ENCODE measurements around the gene CCDC85C. TPM values are rescaled to one million over a fixed set of nuclear protein-coding genes. Genes with fewer than 3 reads are reported as not detected.

The CCDC85C gene
- total and polyA plus RNA-seq, 2 experiments from 2014 or later, result 4.5 to 24.9 TPM

DNA sequence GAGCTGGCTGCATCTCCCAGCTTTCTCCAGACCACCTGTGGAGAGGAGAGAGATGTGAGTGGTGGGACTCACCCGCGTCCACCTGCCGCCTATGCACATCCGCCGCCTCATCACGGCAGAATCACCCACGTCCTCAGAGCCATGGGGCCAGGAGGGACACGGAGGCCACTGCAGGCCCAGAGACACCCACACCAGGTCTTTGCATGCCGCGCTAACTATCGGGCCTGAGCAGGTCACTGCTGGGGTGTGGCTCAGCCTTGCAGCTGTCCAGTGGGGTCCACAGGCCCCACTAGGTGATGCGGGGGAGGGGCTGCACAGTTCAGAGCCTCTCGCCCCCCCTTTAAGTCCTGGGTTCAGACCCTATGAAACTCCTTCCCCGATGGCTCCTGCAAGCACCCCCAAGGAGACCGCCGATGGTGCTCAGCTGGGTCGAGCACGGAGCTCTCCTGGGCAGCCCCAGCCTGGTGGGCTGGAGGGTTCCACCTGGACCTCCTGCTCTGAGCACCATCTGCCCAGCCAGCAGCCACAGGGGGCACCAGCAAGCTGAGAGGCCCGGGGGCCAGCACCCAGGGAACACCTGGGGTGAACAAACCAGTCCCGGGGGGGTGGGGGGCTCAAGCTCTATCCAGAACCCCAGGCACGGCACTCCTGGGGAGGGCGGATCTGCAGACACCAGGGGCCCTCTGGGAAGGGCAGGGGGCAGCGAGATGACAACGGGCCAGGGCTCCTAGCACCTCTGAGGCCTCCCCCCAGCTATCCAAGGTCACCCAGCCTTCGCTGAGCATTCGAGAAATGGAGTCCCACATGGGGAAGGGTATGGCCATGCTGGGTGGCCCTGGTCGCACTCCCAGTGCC is 88.5 kb downstream of the CCDC85C start (continued):
- TF ChIP-seq, protein P1, sequence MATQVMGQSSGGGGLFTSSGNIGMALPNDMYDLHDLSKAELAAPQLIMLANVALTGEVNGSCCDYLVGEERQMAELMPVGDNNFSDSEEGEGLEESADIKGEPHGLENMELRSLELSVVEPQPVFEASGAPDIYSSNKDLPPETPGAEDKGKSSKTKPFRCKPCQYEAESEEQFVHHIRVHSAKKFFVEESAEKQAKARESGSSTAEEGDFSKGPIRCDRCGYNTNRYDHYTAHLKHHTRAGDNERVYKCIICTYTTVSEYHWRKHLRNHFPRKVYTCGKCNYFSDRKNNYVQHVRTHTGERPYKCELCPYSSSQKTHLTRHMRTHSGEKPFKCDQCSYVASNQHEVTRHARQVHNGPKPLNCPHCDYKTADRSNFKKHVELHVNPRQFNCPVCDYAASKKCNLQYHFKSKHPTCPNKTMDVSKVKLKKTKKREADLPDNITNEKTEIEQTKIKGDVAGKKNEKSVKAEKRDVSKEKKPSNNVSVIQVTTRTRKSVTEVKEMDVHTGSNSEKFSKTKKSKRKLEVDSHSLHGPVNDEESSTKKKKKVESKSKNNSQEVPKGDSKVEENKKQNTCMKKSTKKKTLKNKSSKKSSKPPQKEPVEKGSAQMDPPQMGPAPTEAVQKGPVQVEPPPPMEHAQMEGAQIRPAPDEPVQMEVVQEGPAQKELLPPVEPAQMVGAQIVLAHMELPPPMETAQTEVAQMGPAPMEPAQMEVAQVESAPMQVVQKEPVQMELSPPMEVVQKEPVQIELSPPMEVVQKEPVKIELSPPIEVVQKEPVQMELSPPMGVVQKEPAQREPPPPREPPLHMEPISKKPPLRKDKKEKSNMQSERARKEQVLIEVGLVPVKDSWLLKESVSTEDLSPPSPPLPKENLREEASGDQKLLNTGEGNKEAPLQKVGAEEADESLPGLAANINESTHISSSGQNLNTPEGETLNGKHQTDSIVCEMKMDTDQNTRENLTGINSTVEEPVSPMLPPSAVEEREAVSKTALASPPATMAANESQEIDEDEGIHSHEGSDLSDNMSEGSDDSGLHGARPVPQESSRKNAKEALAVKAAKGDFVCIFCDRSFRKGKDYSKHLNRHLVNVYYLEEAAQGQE (IDR thresholded peaks at IDR 0.05; ENCODE audit: unreplicated experiment), result no peak
- TF ChIP-seq JUNB (IDR thresholded peaks at IDR 0.05; ENCODE audit: unreplicated experiment) (no peak), NANOG (IDR thresholded peaks at IDR 0.05; ENCODE audit: borderline replicate concordance) (no peak), EZH2 (IDR thresholded peaks at IDR 0.05; ENCODE audit: low read depth, unreplicated experiment) (no peak)
- TF ChIP-seq, protein P2, sequence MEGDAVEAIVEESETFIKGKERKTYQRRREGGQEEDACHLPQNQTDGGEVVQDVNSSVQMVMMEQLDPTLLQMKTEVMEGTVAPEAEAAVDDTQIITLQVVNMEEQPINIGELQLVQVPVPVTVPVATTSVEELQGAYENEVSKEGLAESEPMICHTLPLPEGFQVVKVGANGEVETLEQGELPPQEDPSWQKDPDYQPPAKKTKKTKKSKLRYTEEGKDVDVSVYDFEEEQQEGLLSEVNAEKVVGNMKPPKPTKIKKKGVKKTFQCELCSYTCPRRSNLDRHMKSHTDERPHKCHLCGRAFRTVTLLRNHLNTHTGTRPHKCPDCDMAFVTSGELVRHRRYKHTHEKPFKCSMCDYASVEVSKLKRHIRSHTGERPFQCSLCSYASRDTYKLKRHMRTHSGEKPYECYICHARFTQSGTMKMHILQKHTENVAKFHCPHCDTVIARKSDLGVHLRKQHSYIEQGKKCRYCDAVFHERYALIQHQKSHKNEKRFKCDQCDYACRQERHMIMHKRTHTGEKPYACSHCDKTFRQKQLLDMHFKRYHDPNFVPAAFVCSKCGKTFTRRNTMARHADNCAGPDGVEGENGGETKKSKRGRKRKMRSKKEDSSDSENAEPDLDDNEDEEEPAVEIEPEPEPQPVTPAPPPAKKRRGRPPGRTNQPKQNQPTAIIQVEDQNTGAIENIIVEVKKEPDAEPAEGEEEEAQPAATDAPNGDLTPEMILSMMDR (conservative IDR thresholded peaks at IDR 0.05; ENCODE audit: low read depth in 2 of 2), result no peak

DNA sequence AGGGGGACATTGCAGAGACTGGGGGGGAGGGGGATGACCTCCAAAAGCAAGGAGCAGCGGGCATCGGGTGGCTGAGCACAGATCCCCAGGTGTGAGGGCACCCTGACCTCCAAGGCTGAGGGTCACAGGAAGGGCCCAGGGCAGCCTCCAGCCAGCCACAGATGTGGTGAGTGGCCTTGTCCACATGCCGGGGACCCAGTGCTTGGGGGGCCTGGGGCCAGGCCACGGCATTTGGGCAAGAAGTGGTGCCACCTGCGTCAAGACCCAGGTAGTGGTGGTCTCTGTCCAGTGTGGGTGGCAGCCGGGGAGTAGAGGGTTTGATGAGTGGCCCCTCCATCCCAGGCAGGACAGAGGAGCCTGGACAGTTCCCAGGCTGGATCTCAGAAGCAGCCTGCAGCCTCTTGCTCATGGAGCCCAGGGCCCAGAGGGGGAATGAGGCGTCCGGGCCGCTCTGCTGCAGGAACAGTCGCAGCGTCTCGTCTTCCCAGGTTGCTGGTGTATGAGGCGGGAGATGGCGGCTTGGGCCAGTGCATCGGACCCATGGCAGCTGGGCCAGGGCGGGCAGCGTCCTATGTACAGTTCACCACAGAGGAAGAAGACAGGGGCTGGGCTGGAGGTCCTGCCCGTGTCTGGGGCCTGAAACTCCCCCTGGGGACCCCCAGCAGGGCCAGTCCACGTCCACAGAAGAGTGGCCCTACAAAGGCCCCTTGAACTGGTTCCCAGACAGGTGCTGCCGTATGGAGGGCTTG is 89.3 kb downstream of the CCDC85C start:
- Histone ChIP-seq H2AFZ (no peak overlapping the region), H3K36me3 (ENCODE audit: insufficient read depth) (no peaks in the 10 kb centered on the region), H3K79me2 (replicated peaks; ENCODE audit: insufficient read depth) (no peaks in the 10 kb centered on the region), H3K27ac (ENCODE audit: low read depth) (no peak overlapping the region), H3K4me3 (no peak overlapping the region), H4K20me1 (replicated peaks; ENCODE audit: insufficient read depth) (no peaks in the 10 kb centered on the region; the same call in none of the 2 replicates), H3K27me3 (ENCODE audit: insufficient read depth) (no peaks in the 10 kb centered on the region), H3K4me1 (ENCODE audit: insufficient read depth) (peaks cover 6% of the 10 kb centered on the region), H3F3A (replicated peaks; ENCODE audit: low read depth) (no peaks in the 10 kb centered on the region), H3K9me2 (ENCODE audit: insufficient read depth) (no peaks in the 10 kb centered on the region), H3K4me2 (no peak overlapping the region)
- Mint-ChIP-seq H3K27me3 (ENCODE audit: insufficient read depth, low read depth, poor library complexity) (peaks cover 8% of the 10 kb centered on the region), H3K27ac (no peak overlapping the region), H3K9me3 (no peaks in the 10 kb centered on the region), H3K4me1 (peaks cover 10% of the 10 kb centered on the region; the same call in 2 of the 3 replicates), H3K4me3 (no peak overlapping the region), H3K36me3 (ENCODE audit: low read depth) (peaks cover 9% of the 10 kb centered on the region; the same call in 2 of the 3 replicates)
- ATAC-seq, result no peak
- no peak for DNase-seq (ENCODE audit: low spot score)
- TF ChIP-seq, protein P3, sequence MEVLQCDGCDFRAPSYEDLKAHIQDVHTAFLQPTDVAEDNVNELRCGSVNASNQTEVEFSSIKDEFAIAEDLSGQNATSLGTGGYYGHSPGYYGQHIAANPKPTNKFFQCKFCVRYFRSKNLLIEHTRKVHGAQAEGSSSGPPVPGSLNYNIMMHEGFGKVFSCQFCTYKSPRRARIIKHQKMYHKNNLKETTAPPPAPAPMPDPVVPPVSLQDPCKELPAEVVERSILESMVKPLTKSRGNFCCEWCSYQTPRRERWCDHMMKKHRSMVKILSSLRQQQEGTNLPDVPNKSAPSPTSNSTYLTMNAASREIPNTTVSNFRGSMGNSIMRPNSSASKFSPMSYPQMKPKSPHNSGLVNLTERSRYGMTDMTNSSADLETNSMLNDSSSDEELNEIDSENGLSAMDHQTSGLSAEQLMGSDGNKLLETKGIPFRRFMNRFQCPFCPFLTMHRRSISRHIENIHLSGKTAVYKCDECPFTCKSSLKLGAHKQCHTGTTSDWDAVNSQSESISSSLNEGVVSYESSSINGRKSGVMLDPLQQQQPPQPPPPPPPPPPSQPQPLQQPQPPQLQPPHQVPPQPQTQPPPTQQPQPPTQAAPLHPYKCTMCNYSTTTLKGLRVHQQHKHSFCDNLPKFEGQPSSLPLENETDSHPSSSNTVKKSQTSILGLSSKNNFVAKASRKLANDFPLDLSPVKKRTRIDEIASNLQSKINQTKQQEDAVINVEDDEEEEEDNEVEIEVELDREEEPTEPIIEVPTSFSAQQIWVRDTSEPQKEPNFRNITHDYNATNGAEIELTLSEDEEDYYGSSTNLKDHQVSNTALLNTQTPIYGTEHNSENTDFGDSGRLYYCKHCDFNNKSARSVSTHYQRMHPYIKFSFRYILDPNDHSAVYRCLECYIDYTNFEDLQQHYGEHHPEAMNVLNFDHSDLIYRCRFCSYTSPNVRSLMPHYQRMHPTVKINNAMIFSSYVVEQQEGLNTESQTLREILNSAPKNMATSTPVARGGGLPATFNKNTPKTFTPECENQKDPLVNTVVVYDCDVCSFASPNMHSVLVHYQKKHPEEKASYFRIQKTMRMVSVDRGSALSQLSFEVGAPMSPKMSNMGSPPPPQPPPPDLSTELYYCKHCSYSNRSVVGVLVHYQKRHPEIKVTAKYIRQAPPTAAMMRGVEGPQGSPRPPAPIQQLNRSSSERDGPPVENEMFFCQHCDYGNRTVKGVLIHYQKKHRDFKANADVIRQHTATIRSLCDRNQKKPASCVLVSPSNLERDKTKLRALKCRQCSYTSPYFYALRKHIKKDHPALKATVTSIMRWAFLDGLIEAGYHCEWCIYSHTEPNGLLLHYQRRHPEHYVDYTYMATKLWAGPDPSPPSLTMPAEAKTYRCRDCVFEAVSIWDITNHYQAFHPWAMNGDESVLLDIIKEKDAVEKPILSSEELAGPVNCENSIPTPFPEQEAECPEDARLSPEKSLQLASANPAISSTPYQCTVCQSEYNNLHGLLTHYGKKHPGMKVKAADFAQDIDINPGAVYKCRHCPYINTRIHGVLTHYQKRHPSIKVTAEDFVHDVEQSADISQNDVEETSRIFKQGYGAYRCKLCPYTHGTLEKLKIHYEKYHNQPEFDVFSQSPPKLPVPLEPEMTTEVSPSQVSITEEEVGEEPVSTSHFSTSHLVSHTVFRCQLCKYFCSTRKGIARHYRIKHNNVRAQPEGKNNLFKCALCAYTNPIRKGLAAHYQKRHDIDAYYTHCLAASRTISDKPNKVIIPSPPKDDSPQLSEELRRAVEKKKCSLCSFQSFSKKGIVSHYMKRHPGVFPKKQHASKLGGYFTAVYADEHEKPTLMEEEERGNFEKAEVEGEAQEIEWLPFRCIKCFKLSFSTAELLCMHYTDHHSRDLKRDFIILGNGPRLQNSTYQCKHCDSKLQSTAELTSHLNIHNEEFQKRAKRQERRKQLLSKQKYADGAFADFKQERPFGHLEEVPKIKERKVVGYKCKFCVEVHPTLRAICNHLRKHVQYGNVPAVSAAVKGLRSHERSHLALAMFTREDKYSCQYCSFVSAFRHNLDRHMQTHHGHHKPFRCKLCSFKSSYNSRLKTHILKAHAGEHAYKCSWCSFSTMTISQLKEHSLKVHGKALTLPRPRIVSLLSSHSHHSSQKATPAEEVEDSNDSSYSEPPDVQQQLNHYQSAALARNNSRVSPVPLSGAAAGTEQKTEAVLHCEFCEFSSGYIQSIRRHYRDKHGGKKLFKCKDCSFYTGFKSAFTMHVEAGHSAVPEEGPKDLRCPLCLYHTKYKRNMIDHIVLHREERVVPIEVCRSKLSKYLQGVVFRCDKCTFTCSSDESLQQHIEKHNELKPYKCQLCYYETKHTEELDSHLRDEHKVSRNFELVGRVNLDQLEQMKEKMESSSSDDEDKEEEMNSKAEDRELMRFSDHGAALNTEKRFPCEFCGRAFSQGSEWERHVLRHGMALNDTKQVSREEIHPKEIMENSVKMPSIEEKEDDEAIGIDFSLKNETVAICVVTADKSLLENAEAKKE (CRISPR knock-in tag; IDR thresholded peaks at IDR 0.05), result no peak
- TF ChIP-seq, protein P4, sequence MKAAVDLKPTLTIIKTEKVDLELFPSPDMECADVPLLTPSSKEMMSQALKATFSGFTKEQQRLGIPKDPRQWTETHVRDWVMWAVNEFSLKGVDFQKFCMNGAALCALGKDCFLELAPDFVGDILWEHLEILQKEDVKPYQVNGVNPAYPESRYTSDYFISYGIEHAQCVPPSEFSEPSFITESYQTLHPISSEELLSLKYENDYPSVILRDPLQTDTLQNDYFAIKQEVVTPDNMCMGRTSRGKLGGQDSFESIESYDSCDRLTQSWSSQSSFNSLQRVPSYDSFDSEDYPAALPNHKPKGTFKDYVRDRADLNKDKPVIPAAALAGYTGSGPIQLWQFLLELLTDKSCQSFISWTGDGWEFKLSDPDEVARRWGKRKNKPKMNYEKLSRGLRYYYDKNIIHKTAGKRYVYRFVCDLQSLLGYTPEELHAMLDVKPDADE (IDR thresholded peaks at IDR 0.05), result no peak
- TF ChIP-seq ZNF114 (CRISPR knock-in tag; IDR thresholded peaks at IDR 0.05) (no peak), CREB1 (CRISPR knock-in tag; IDR thresholded peaks at IDR 0.05; ENCODE audit: low read depth) (no peak), ZNF331 (CRISPR knock-in tag; IDR thresholded peaks at IDR 0.05; ENCODE audit: low read depth) (no peak), NANOG (IDR thresholded peaks at IDR 0.05; ENCODE audit: borderline replicate concordance) (no peak)
